Loucy (cell line): ENCODE measurements around the gene URI1.

ENCODE experiments used
- EZH2phosphoT487 ChIP-seq: fragments of 200-600 bp; IDR thresholded peaks from 2 replicates; pipeline ENCODE4 v1.6.1; 2018; ENCODE audit warnings: antibody characterized with exemption, mild to moderate bottlenecking, moderate library complexity, borderline replicate concordance
- TF ChIP-seq, protein P1 (sequence below): fragments of 200-600 bp; sonication (generic); conservative IDR thresholded peaks from 2 replicates; pipeline ENCODE4 v1.5.1; 2014; ENCODE audit warnings: mild to moderate bottlenecking, antibody characterized with exemption, low read length

DNA sequence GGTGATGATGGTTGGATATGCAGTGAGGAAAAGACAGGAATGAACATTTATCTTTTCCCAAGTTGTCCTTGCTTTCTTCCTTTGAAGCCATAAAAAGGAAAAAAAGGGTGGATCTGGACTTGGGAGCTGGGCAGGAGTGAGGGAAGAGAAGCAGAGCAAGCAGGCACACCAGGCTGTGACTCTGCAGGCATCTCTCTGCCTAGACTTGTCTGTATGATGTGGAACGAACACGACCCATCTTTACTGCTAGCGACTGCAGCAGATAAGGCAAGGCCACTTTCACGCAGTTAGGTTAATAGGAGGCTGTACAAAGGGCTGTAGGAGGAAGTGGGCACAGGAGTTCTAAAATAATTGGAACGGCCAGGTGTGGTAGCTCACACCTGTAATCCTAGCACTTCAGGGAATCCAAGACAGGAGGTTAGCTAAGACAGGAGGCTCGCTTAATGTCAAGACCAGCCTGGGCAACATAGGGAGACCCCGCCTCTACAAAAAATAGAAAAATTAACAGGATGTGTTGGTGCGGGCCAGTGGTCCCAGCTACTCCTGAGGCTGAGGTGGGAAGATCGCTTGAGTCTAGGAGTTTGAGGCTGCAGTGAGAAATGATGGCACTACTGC lies 961 bp upstream of the URI1 start:
- TF ChIP-seq, protein P1, sequence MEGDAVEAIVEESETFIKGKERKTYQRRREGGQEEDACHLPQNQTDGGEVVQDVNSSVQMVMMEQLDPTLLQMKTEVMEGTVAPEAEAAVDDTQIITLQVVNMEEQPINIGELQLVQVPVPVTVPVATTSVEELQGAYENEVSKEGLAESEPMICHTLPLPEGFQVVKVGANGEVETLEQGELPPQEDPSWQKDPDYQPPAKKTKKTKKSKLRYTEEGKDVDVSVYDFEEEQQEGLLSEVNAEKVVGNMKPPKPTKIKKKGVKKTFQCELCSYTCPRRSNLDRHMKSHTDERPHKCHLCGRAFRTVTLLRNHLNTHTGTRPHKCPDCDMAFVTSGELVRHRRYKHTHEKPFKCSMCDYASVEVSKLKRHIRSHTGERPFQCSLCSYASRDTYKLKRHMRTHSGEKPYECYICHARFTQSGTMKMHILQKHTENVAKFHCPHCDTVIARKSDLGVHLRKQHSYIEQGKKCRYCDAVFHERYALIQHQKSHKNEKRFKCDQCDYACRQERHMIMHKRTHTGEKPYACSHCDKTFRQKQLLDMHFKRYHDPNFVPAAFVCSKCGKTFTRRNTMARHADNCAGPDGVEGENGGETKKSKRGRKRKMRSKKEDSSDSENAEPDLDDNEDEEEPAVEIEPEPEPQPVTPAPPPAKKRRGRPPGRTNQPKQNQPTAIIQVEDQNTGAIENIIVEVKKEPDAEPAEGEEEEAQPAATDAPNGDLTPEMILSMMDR = no peak
- no peak for TF ChIP-seq EZH2phosphoT487
